Stimulated activated CD4-positive, alpha-beta T cell treated with anti-CD3 and anti-CD28 coated beads, Interleukin-4, amount 100 ng/mL, for 1 hour (primary cell): ENCODE data around the gene PDCL3.

Experiments
- DNase-seq: peaks from one replicate; pipeline ENCODE4 v3.0.0-alpha.2; 2020

Gene PDCL3

DNA sequence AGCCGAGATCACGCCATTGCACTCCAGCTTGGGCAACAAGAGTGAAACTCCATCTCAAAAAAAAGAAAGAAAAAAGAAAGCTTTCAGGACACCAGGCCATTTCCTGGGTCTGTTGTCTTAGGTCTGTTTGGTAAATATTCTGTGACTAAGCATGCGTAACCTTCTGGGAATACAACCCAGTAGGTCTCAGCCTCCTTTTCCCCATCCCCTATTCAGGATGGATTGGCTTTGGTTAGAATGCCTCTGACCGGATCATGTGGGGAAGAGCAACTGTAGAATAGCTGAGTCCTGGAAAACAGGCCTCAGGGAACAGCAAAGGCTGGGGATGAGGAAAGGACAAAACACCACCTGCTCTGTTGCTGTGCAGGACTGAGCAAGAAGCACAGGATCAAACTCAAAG lies 1.6 kb upstream of the PDCL3 start:
- DNase-seq, result no peak

DNA sequence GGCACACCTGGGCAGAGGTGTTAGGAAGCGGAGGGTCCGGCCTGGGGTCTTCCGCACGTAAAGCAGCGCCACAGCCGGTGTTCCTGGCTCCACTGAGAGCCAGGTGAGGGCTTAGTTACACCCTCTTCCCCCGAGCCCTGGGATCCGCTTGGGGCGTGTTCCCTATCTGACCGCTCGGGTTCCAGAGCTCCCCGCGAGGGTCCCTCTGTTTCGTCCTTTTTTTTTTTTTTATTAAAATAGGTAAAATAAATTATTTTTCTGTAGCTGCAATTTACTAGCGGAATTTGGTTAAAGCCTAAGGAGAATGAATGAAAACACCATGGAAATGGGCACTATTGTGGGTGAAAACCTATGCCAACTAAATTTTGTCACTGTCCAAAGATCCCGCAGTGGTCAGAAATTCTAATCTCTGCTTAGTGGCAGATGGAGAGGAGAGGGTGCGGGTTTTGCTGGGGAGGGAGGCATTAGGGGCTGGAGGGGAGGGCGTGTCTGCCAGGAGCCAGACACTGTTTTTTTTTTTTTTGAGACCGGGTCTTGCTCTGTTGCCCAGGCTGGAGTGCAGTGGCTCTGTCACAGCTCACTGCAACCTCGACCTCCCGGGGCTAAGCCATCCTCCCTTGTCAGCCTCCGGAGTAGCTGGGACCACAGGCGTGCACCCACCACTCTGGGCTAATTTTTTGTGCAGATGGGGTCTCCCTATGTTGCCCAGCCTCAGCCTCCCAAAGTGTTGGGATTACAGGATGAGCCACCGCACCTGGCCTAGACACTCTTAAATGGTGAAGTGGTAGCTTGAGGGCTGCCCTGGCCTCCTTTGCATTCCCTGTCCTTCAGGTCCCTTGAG lies 834 bp downstream of the PDCL3 start:
- DNase-seq, result no peak

DNA sequence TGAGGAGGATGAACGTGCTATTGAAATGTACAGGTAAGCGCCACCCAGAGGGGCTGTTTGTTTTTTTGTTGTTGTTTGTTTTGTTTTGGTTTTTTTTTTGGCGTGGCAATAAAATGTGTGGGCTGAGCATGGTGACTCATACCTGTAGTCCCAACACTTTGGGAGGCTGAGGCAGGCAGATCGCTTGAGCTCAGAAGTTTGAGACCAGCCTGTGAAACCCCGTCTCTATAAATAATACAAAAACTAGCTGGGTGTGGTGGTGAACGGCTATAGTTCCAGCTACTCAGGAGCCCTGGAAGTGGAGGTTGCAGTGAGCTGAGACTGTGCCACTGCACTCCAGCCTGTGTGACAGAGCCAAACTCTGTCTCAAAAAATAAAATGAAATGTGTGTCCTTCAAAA lies 6.2 kb downstream of the PDCL3 start:
- no peak for DNase-seq

DNA sequence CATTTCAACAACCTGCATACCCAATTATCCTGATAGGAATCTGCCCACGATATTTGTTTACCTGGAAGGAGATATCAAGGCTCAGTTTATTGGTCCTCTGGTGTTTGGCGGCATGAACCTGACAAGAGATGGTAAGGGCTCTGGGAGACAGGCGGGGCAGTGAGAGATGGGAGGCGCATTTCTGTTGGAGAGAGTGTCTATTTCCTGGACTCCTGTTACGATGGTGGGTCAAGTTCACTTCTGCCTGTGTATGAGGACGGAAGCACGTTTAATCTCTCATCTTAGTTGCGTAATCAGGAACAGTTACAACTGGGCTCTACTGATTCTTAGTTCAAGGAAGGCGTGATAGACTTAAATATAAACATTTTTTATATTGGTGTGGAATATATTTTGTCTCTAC lies 8.9 kb downstream of the PDCL3 start:
- DNase-seq, result no peak

DNA sequence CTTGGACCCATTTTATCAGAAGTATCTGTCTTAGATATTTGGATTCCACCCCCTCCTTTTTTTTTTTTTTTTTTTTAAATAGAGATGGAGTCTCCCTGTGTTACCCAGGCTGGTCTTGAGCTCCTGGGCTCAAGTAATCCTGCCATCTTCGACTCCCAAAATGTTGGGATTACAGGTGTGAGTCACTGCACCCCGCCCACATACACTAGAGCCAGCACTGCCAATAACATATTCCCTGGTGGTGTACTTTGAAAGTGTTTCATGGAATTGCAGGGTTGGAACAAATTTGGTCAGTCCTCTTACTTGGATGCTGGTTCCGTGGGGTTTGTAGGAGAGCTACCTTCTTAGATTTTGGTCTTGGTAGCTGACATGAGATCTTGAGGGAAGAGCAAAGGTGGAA lies 15.0 kb downstream of the PDCL3 start:
- no peak for DNase-seq

DNA sequence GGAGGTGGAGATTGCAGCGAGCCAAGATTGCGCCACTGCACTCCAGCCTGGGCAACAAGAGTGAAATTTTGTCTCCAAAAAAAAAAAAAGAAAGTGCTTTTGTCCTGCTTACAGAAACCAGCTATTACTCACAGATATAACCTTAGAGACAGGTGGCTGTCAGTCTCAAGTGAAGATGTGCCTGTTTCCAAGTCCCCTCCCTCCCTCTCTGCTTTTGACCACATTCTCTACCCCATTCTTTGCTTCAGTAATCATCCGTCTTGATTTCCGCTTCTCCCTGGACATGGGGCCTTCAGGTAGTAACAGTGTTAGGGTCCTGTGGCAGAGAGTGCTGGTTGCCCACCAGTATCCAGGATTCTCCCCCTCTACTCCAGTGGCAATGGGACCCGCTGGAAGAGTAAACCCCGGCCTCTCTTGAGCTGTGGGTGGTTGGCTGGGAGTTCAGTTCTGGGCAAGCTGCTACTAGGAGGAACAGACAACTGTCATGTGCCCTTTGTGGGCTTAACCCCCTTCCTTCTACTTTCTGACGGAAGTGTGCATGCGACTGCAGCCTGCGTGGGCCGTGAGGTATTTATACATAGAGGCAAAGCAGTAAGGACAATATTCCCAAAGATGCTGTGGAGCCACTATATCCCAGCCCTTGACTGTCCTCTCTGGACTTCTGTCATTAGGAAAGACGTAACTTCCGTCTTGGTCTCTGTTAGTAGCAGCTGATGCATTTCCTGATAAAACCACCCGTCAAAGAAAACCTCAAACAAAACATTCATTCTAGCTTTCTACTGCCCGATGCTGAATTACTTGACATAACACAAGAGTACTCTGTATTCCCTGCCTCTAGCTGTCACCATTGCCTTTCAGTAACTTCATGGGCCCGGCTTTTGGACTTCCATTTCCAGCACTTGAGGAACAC lies 17.8 kb downstream of the PDCL3 start:
- peak; percentile 27 for DNase-seq

DNA sequence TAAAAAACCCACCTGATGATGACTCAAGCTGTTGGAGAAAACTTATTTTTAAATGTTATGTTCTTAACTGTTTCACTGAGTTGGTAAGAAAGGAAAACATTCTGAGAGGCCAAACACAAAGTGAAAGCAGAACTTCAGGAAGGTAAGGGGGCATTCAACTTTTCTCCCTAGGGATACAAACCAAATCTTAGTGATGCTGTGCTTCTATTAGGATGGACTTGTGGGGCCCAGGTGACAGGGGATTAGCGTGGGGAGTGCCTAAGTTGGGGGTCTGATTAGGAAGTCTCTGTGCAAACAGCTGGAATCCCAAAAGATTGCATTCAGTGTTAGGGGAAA lies 18.5 kb downstream of the PDCL3 start:
- no peak for DNase-seq

DNA sequence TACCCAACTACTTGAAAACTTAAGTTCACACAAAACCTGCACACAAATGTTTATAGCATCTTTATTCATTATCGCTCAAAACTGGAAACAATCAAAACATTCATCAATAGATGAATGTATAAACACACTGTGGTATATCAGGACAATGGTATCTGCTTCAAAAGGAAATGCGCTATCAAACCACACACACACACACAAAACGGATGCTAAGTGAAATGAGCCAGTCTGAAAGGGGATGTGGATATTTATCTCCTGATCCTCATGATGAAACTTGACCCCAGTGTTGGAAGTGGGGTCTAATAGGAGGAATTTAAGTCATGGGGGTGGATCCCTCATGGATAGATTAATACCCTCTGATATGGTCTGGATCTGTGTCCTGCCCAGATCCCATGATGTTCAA lies 22.0 kb downstream of the PDCL3 start:
- no peak for DNase-seq

DNA sequence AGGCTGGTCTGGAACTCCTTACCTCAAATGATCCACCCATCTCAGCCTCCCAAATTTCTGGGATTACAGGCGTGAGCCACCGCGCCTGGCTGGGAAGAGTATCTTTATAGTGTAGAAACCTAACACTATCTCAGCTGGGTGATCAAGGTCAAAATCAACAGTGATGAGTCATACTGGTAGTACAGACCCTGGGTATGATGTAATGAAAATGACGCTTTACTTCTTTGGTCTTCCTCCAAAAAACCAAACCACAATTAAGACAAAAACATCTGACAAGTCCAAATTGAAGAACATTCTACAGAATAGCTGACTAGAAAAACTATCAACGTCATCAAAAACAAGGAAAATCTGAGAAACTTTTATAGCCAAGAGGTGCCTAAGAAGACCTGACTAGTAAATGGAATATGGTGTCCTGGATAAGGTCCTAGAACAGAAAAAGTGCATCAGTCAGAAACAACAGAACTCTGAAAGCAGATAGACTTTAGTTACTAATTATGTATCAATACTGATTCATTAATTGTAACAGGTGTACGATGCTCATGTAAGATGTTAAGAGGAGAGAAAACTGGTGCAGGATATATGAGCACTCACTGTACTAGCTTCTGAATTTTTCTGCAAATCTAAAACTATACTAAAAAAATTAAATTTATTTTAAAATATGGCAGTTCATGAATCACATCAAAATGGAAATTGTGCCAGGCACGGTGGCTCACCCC lies 25.4 kb downstream of the PDCL3 start:
- no peak for DNase-seq

DNA sequence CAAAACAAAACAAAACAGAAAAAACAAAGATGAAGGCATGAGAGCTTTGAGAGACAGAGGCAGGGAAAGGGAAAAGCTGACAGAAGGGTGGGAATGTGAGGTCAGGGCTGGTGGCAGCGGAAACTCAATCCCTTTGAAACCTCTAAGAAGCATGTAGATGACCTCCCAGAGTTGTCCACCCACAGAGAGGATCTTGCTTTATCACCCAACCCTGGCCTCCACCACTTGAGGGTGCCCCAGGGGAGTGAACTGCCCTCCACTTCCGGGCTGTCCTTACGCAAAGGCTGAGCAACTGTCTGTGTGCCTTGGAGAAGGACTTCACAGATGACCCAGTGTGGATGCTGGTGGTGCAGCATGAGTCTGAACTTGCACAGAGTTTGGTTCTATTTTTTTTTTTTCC lies 26.7 kb downstream of the PDCL3 start:
- DNase-seq, result no peak

DNA sequence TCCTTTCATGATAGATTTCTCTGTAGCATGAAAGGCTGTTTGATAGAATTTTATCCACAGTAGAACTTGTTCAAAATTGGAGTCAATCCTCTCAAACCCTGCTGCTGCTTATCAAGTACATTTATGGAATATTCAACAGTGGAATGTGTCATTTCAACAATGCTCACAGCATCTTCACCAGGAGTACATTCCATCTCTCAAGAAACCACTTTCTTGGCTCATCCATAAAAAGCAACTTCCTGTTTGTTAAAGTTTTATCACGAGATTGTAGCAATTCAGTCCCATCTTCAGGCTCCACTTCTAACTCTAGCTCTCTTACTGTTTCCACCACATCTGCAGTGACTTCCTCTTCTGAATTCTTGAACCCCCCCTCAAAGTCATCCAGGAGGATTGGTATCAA lies 29.4 kb downstream of the PDCL3 start:
- DNase-seq, result no peak

DNA sequence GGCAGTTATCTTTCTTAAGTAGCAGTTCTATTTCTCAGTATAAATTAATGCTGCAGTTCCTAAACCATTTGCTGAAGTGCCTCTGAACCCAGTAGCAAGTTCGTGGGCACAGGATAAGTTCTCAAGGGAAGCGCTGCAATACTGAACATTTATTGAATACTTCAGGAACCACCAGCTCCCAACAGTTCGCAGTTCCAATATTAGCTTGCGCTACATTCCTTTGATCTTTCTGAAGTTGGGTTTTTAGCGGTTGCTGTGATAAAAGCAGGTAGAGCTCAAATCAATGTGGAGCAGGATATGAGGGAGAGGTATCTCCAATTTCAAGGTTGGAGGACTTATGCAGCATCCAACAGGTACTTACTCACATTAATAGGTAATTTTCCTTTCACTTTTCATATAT lies 33.7 kb downstream of the PDCL3 start:
- no peak for DNase-seq

DNA sequence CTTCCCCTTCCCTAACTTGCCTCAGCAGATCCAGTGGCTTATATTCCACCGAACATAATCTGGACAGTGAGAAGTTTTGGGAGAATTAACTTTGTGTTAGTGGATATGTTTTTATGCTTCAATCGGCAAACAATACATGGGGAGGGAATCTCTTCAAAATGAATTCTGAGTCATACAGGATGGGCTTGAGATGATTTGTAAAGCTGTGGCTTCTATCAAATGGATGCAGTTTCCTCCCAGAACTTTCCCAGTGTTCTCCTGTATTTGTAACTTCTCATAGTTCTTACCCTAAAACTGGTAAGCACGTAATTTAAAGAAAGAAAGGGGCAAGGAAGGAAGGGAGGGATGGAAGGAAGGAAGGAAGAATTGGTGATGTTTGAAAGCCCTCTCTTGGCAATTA lies 36.8 kb downstream of the PDCL3 start:
- no peak for DNase-seq

DNA sequence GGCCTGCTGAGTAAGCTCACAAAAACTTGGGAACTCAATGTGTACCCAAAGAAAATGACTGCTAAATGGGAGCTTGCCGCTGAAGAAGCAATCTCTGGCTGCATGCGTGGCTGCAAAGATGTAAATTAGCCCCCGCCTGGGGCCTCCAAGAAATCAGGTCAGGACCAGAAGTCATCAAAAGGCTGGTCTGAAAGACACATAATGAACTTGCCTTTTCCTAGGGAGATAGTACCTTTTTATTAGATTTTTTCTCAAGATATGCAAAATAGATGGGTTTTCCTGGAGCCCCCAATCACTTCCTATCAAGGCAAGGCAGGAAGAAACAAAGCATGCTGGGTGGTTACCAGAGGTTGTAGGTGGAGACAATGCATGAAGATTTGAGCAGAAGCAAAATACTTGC lies 38.9 kb downstream of the PDCL3 start:
- DNase-seq, result no peak

DNA sequence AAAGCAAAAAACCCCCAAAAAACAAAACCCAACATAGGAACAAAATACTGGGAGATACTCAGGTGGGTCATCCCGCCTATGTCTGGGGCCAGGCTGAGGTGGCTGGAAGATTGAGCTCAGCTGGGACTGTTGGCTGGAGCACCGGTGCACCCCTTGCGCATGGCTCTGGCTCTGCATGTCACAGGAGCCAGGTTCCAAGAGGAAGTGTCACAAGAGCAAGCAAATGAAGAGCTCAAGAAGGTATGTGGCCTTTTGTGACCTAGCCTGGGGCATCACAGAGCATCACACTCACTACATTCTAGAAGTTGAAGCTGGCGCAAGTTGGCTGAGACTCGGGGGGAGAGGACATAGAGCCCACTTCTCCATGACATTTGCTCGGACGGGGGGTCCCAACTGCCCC lies 40.6 kb downstream of the PDCL3 start:
- no peak for DNase-seq

DNA sequence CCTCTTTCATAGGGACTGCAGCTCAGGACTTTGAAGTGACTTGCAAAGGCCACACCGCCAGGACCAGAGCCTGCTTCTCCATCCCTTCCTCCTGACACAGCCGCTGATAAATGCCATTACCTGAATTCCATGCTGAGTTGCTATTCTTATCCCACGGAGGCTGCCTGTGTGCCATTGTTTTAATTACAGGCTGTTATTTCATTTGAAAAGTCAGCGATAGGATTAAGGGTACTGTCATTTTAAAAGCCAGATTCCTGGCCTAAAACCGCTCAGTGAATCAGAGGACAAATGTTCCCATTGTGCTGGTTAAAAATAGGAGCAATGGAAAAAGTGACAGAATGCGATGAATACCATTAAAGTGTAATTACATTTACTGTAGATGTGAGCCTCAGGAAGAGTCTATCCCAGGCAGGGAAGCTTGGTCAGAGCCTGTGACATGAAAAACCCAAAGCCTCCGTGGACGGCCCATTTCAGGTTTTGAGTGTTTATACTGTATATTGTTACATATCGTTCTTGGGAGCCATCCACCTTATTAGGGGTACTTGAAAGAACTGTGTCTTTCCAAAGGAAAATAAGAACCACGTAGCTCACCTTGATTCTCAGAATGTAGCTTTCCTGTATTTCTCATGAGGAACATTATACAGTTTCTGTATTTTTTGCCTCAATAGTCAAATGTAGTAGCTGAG lies 41.3 kb downstream of the PDCL3 start:
- no peak for DNase-seq

DNA sequence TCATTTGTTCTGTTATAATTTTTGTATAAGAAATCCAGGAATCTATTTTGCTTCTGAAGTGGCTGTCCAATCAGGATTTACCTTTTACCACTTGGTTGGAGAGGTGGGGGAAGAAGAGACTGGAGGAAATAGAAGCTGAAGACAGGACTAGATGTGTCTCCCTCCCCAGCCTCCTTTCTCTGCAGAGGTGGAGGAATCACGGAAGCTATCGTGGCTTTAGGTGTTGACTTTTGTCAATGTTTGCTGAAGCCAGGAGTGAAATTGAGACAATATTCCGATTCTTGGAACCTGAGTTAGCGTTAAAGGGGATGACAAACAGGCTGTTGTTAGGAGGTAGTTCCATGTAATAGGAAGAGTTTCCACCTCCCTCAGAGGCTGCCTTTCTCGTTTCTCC lies 43.5 kb downstream of the PDCL3 start:
- DNase-seq, result no peak

DNA sequence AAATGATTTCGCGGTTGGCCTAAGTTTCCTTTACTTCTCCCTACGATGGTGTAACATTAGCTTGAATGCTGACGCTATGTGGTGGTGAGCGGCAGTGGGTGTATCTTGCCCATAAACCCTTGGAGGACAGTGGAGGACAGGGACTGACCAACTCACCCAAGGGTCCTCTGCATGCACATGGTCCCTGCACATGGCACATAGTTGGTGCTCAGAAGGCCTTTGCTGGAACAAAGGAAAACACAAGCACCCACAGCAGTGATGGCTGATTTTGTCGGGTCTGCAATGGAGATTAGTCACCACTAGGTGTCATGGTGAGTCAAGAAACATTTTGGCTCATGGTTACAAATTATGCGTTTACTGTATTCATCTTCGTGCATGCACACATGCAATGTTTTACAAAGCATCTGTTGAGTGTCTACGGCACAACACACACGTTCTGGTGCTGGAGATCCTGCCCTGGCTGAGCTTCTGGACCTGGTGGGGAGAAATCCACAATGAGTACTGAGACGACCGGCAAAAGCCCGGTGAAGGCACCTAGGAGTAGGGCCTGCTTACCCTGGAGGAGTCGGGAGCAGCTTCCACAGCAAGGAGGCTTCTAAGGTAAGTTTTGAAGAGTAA lies 44.0 kb downstream of the PDCL3 start:
- DNase-seq, result no peak

DNA sequence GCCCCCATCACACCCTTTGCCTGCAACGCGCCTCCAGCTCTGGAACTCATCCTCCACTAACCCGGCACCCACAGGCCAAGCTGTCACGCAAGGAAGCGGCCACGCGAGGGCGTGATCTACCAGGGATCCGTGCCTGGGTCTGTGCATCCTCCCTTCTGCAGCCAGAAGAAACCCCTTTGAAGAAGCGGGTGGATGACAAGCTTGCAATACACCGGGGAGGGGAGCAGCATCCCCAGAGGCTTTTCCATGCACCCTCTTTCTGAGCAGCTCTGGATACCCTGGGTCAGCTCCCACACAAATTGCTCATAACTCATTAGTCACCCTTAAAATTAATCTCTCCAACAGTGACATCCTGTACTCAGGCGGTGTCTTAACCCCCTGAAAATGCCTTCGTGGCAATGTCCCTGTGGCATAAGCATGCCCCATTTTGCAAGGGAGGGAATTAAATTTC lies 47.6 kb downstream of the PDCL3 start:
- DNase-seq, result peak; percentile 73

DNA sequence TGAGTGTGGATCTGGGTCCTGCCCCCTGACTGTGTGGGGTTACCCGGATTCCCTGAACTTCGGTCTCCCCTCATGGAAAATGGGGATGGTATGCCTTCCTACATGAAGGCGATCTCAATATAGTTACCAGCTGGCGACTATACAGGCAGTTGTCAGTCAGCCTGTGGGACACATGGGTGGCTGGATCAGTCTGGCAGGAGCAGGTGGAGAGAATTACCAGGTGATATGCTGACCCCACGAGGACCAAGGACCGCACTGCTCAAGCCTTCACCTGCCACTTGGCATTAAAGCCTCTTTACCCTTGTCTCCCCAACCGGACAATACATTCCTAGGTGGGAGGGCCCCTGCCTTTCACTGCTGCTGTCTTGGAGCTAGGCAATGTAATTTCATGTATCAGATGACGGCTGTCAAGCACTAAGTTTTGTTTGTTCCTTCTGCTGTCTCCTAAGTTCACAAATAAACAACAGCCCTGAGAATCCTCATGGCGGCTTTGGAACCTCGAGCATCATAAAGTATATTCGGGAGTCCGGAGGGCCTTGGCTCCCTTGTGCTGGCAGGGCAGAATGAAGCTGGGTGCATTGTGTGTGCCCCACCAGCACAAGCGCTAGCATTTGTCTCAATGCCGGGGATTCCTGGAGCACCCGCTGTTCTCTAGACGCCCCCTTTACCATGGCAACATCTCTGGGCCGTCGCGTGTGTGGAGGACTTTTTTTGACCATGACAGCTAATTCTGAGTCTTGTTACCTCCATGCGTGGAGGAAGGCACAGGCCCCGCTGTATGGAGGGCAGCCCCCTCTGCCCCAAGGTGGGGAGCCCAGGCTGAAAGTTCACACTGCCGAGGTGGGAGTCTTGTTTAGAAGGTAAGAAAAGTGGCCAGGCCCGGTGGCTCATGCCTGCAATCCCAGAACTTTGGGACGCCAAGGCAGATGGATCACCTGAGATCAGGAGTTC lies 48.6 kb downstream of the PDCL3 start:
- DNase-seq, result no peak

DNA sequence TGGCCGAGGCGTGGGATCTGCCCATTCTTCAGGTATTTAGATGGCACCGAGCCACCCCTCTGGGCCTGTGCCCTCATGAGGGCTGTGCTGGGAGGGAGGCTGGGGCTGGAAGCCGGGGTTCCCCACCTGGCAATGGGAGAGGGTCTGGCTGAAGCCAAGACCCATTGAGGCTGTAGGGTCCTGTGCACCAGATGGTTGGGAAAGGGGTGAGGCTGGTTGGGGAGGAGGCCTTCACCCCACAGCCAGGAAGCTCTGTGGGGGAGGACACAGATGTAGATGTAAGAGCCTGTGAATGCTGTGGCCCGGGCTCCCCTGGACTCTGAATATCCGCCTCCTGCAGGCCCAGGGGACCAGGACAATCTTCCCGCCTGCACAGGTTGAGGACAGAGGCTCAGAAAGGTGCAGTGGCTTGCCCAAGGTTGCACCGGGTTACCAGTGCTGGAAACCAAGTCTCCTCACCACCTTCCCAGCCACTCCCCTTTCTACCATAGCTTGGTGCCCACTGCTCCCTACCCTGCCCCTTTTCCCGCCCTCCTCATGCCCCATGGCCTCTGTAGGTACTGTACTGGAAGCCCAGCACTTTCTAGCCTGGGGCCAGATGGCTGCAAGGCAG lies 49.7 kb downstream of the PDCL3 start:
- DNase-seq, result no peak
